Cardiac septum (tissue), 1 donor: Measurements from ENCODE around the gene TM4SF1. TPM values are rescaled to one million over a fixed set of nuclear protein-coding genes. Genes with fewer than 3 reads are reported as not detected.

ENCODE experiments used
- DNase-seq: peaks from one replicate; pipeline ENCODE4 v3.0.0-alpha.2; 2020; ENCODE audit warnings: low spot score
- intact Hi-C: fragments of 100-400 bp; cut with DNase I; formaldehyde crosslinking; loops from one replicate; pipeline ENCODE4 v1.14.0; 2022
- total RNA-seq: library from RNA; stranded (reverse); fragmentation: NEBNext Ultra II Directional; extraction: Animal tissue kit (Norgen Biotek cat#: 25700); gene quantifications from one replicate; pipeline ENCODE4 v1.2.1, GENCODE V29; 2021
- donor health status: DM: no; HTN: no; CAD: no.

The TM4SF1 gene
- total RNA-seq, 1 donor from 2014 or later, result 84.7 TPM

DNA sequence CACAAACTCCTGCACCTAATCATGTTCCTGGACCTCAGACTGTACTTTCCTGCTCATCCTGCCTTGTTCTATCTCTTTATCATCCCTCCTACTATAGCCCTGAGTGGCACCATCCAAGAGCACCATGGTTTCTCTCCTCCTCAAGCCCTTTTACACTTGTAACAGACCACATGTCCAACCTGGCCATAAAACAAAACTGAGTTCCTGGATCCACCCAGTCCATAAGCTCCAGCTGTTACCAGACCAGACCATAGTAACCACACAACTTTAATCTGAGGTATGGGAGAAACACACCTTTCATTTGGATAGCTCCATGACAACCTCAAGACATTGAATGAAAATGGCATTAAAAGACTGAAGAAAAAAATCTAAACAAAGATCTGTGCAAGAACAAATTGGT lies 53.1 kb downstream of the TM4SF1 start:
- intact Hi-C loops, result no loop called here
- DNase-seq, result no peak

DNA sequence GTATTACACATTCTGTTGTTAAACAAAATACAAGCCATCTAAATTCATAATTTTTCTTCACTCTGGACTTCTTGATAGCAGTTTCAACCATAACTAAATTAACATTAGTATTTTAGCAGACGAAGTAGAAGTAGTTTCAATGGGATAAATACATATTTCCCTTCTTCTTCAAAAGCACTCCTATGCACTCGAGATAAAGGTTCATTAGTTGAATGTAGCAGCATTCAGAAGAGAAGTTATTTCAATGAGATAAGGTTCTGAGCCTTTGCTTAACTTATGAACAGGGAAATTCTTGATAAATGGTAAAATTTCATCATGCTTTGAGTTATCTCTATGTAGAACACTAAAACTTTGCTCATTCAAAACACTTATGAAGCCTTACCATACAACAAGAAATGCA lies 55.8 kb downstream of the TM4SF1 start:
- intact Hi-C loops, result no loop called here
- no peak for DNase-seq

DNA sequence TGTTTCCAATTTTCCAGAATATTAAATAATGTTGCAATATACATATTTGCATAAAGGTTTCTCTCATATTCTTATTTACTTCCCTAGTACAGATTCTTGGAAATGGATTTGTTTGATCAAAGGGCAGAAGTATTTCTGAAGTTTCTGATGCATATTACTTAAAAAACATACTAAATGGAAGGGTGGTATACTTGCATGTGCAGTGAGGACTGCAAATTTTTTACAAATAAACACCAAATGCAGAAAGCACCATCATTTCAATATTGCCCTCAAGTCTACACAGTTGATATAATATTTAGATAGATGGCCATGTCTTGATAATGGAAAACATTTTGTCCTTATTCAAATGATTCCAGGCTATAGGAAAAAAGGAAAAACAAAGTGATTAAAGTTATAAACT lies 56.3 kb downstream of the TM4SF1 start:
- intact Hi-C loops, result no loop called here
- no peak for DNase-seq

DNA sequence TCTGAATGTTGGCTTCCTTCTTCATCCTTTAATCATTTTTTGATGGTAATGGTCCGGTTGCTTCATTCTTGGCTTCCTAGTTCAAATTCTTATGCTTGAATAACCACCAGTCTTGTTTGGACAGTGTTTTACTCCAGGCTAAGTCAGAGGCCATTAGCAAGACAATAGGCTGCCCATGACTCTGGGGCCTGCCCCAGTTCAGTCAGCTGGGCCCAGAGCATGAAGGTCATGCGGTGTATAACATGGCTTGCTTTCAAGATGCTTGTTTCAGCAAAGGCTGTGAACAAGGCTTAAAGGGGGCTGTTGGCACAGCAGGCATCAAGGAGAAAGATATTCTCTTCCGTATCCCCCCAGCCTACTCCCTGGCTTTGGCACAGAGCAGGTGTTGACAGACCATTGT lies 57.7 kb downstream of the TM4SF1 start:
- intact Hi-C loops, result no loop called here
- DNase-seq, result no peak

Other genes starting within 250 kb of the TM4SF1 start
- 6.2 TPM for gene HPS3, start 248.0 kb downstream of the TM4SF1 start, total RNA-seq
- gene CP, start 155.8 kb downstream of the TM4SF1 start, total RNA-seq, result 8.1 TPM
- gene TM4SF18, start 44.0 kb downstream of the TM4SF1 start, total RNA-seq, result 4.1 TPM
- not detected for gene TM4SF4, start 97.0 kb upstream of the TM4SF1 start, total RNA-seq